ENCODE data around the gene ZNF488.

The ZNF488 gene

GRCh38 chr10:47336387-47337134 is 47.5 kb downstream of the ZNF488 start:
- TF ChIP-seq CTCF (conservative IDR thresholded peaks at IDR 0.05; ENCODE audit: low read depth, low read length): no peak
- no peak overlapping the region for H3K27ac ChIP-seq
- no peaks in the 10 kb centered on the region for H3K36me3 ChIP-seq (ENCODE audit: insufficient read depth)
- no peaks in the 10 kb centered on the region for H3K4me1 ChIP-seq (ENCODE audit: low read depth, poor library complexity, severe bottlenecking)
- no peak overlapping the region for H3K4me3 ChIP-seq (IDR thresholded peaks at IDR 0.05; ENCODE audit: insufficient read depth, low read depth, low read length)
- no peaks in the 10 kb centered on the region for H3K79me2 ChIP-seq (ENCODE audit: insufficient read depth, low read depth)
- no peak overlapping the region for H2AFZ ChIP-seq (ENCODE audit: low read depth)
- no peak overlapping the region for H3K9ac ChIP-seq
- H3K4me2 ChIP-seq: no peak overlapping the region
- H3K27me3 ChIP-seq (ENCODE audit: insufficient read depth, low read depth): no peaks in the 10 kb centered on the region
- H4K20me1 ChIP-seq (ENCODE audit: insufficient read depth): no peaks in the 10 kb centered on the region

- Histone ChIP-seq H3K27ac (no peak overlapping the region), H2AFZ (ENCODE audit: low read depth) (no peak overlapping the region), H3K4me2 (no peak overlapping the region), H3K36me3 (ENCODE audit: insufficient read depth) (no peaks in the 10 kb centered on the region), H4K20me1 (ENCODE audit: insufficient read depth) (no peaks in the 10 kb centered on the region), H3K79me2 (ENCODE audit: insufficient read depth, low read depth) (no peaks in the 10 kb centered on the region), H3K4me3 (IDR thresholded peaks at IDR 0.05; ENCODE audit: insufficient read depth, low read depth, low read length) (no peak overlapping the region), H3K4me1 (ENCODE audit: low read depth, poor library complexity, severe bottlenecking) (no peaks in the 10 kb centered on the region), H3K9ac (no peak overlapping the region), H3K27me3 (ENCODE audit: insufficient read depth, low read depth) (no peaks in the 10 kb centered on the region)
- TF ChIP-seq CTCF (conservative IDR thresholded peaks at IDR 0.05; ENCODE audit: low read depth, low read length): no peak
These were observed 48.2 kb downstream of the ZNF488 start for GRCh38 chr10:47335906-47336305.

GRCh38 chr10:47334466-47335295 is 49.4 kb downstream of the ZNF488 start:
- Histone ChIP-seq H3K9ac (no peak overlapping the region), H3K36me3 (ENCODE audit: insufficient read depth) (no peaks in the 10 kb centered on the region), H3K4me2 (no peak overlapping the region), H3K27ac (no peak overlapping the region), H2AFZ (ENCODE audit: low read depth) (no peak overlapping the region), H3K27me3 (ENCODE audit: insufficient read depth, low read depth) (no peaks in the 10 kb centered on the region), H3K79me2 (ENCODE audit: insufficient read depth, low read depth) (no peaks in the 10 kb centered on the region), H4K20me1 (ENCODE audit: insufficient read depth) (no peaks in the 10 kb centered on the region), H3K4me3 (IDR thresholded peaks at IDR 0.05; ENCODE audit: insufficient read depth, low read depth, low read length) (no peak overlapping the region), H3K4me1 (ENCODE audit: low read depth, poor library complexity, severe bottlenecking) (no peaks in the 10 kb centered on the region)
- TF ChIP-seq CTCF (conservative IDR thresholded peaks at IDR 0.05; ENCODE audit: low read depth, low read length): no peak

GRCh38 chr10:47333532-47333931 is 50.6 kb downstream of the ZNF488 start:
- Histone ChIP-seq H3K27me3 (ENCODE audit: insufficient read depth, low read depth) (no peaks in the 10 kb centered on the region), H3K27ac (no peak overlapping the region), H4K20me1 (ENCODE audit: insufficient read depth) (no peaks in the 10 kb centered on the region), H3K36me3 (ENCODE audit: insufficient read depth) (no peaks in the 10 kb centered on the region), H3K9ac (no peak overlapping the region), H3K4me1 (ENCODE audit: low read depth, poor library complexity, severe bottlenecking) (no peaks in the 10 kb centered on the region), H3K4me3 (IDR thresholded peaks at IDR 0.05; ENCODE audit: insufficient read depth, low read depth, low read length) (no peak overlapping the region), H3K4me2 (no peak overlapping the region), H2AFZ (ENCODE audit: low read depth) (no peak overlapping the region), H3K79me2 (ENCODE audit: insufficient read depth, low read depth) (no peaks in the 10 kb centered on the region)
- no peak for TF ChIP-seq CTCF (conservative IDR thresholded peaks at IDR 0.05; ENCODE audit: low read depth, low read length)
